H9 (cell line): ENCODE measurements around the gene CYREN. TPM values are rescaled to one million over a fixed set of nuclear protein-coding genes. Genes with fewer than 3 reads are reported as not detected.

Experiments
- DNase-seq: peaks from one replicate; pipeline ENCODE4 v3.0.0-alpha.2; 2017
- H2AFZ ChIP-seq: one replicate; pipeline ENCODE4 v1.6.1; 2013; ENCODE audit warnings: mild to moderate bottlenecking, low read length, control low read depth, moderate library complexity
- H2AK5ac ChIP-seq: 2 replicates; pipeline ENCODE4 v1.6.1; 2013; ENCODE audit warnings: low read length, control low read depth, mixed read lengths; ENCODE audit not compliant: insufficient read length
- H2BK120ac ChIP-seq: one replicate; pipeline ENCODE4 v1.6.1; 2013; ENCODE audit warnings: low read depth, mild to moderate bottlenecking, low read length, control low read depth, inconsistent platforms; ENCODE audit not compliant: poor library complexity, severe bottlenecking
- H2BK12ac ChIP-seq: 2 replicates; pipeline ENCODE4 v1.6.1; 2013; ENCODE audit warnings: low read length, control low read depth, mixed read lengths, low read depth; ENCODE audit not compliant: insufficient read length
- H2BK15ac ChIP-seq: 2 replicates; pipeline ENCODE4 v1.6.1; 2013; ENCODE audit warnings: low read depth, low read length, control low read depth
- H2BK20ac ChIP-seq: one replicate; pipeline ENCODE4 v1.6.1; 2013; ENCODE audit warnings: low read depth, mild to moderate bottlenecking, low read length, control low read depth, inconsistent platforms; ENCODE audit not compliant: poor library complexity, severe bottlenecking
- H2BK5ac ChIP-seq: 2 replicates; pipeline ENCODE4 v1.6.1; 2013; ENCODE audit warnings: low read length, control low read depth, mixed read lengths; ENCODE audit not compliant: insufficient read length
- H3K14ac ChIP-seq: 2 replicates; pipeline ENCODE4 v1.6.1; 2013; ENCODE audit warnings: low read length, control low read depth; ENCODE audit not compliant: insufficient read depth
- H3K18ac ChIP-seq: 2 replicates; pipeline ENCODE4 v1.6.1; 2013; ENCODE audit warnings: low read depth, mild to moderate bottlenecking, mixed read lengths, low read length, control low read depth; ENCODE audit not compliant: insufficient read length
- H3K23ac ChIP-seq: 2 replicates; pipeline ENCODE4 v1.6.1; 2013; ENCODE audit warnings: low read length, control low read depth, mixed read lengths, low read depth; ENCODE audit not compliant: insufficient read length
- H3K23me2 ChIP-seq: 2 replicates; pipeline ENCODE4 v1.6.1; 2013; ENCODE audit warnings: low read depth, mild to moderate bottlenecking, mixed read lengths, low read length, control low read depth; ENCODE audit not compliant: insufficient read length, poor library complexity, severe bottlenecking
- H3K27ac ChIP-seq: 2 replicates; pipeline ENCODE4 v1.5.1; 2013; ENCODE audit warnings: low read length, control low read depth, mixed read lengths, low read depth; ENCODE audit not compliant: insufficient read length
- H3K27me3 ChIP-seq: 2 replicates; pipeline ENCODE4 v1.6.1; 2013; ENCODE audit warnings: low read length, control low read depth, inconsistent platforms; ENCODE audit not compliant: insufficient read depth
- H3K4ac ChIP-seq: 2 replicates; pipeline ENCODE4 v1.6.1; 2013; ENCODE audit warnings: low read depth, mild to moderate bottlenecking, control low read depth, inconsistent platforms, low read length, moderate library complexity
- H3K4me1 ChIP-seq: 2 replicates; pipeline ENCODE4 v1.6.1; 2013; ENCODE audit warnings: low read length, control low read depth, inconsistent platforms; ENCODE audit not compliant: insufficient read depth
- H3K4me2 ChIP-seq: 2 replicates; pipeline ENCODE4 v1.6.1; 2013; ENCODE audit warnings: low read length, control low read depth, mixed read lengths; ENCODE audit not compliant: insufficient read length, insufficient read depth
- H3K56ac ChIP-seq: 2 replicates; pipeline ENCODE4 v1.6.1; 2013; ENCODE audit warnings: low read depth, mild to moderate bottlenecking, mixed read lengths, low read length, control low read depth; ENCODE audit not compliant: insufficient read length
- H3K79me1 ChIP-seq: 2 replicates; pipeline ENCODE4 v1.6.1; 2013; ENCODE audit warnings: low read depth, mild to moderate bottlenecking, moderate library complexity, low read length, control low read depth, inconsistent platforms; ENCODE audit not compliant: insufficient read depth, poor library complexity, severe bottlenecking
- H3K79me2 ChIP-seq: 2 replicates; pipeline ENCODE4 v1.6.1; 2013; ENCODE audit warnings: low read length, control low read depth, inconsistent platforms; ENCODE audit not compliant: insufficient read depth
- H3K9ac ChIP-seq: 2 replicates; pipeline ENCODE4 v1.6.1; 2013; ENCODE audit warnings: low read length, control low read depth, mixed read lengths; ENCODE audit not compliant: insufficient read length; ENCODE audit errors: extremely low read depth
- H3K9me3 ChIP-seq: one replicate; pipeline ENCODE4 v1.6.1; 2013; ENCODE audit warnings: low read depth, low read length, inconsistent platforms; ENCODE audit not compliant: control insufficient read depth
- H3T11ph ChIP-seq: one replicate; pipeline ENCODE4 v1.6.1; 2013; ENCODE audit warnings: mild to moderate bottlenecking, low read length, control low read depth, inconsistent platforms
- H4K20me1 ChIP-seq: one replicate; pipeline ENCODE4 v1.6.1; 2013; ENCODE audit not compliant: control insufficient read depth, insufficient read length, insufficient read depth
- H4K5ac ChIP-seq: 2 replicates; pipeline ENCODE4 v1.6.1; 2013; ENCODE audit warnings: low read depth, mild to moderate bottlenecking, mixed read lengths, low read length, control low read depth; ENCODE audit not compliant: insufficient read length
- H4K8ac ChIP-seq: replicated peaks from 2 replicates; pipeline ENCODE4 v1.6.1; 2013; ENCODE audit warnings: low read length, control low read depth, mixed read lengths, low read depth; ENCODE audit not compliant: insufficient read length
- H4K91ac ChIP-seq: 2 replicates; pipeline ENCODE4 v1.6.1; 2013; ENCODE audit warnings: low read depth, mild to moderate bottlenecking, moderate library complexity, mixed read lengths, low read length, control low read depth; ENCODE audit not compliant: insufficient read length
- H3K27ac Mint-ChIP-seq, 3 experiments: 2 replicates in 2 of 3; 3 replicates in 1 of 3; pipeline ENCODE4 v1.8.0; 2020 to 2021; ENCODE audit warnings: mixed read lengths in 3 of 3, mild to moderate bottlenecking in 1 of 3, moderate library complexity in 1 of 3
- H3K27me3 Mint-ChIP-seq: 2 replicates; pipeline ENCODE4 v1.8.0; 2021; ENCODE audit warnings: low read depth, mild to moderate bottlenecking, moderate library complexity, mixed read lengths
- H3K36me3 Mint-ChIP-seq, 3 experiments: 2 replicates in 2 of 3; 3 replicates in 1 of 3; pipeline ENCODE4 v1.8.0; 2020 to 2021; ENCODE audit warnings: low read depth in 3 of 3, mixed read lengths in 3 of 3; ENCODE audit not compliant: insufficient read depth in 1 of 3
- H3K4me1 Mint-ChIP-seq, 2 experiments: 2 replicates each; pipeline ENCODE4 v1.8.0; 2020; ENCODE audit warnings: mixed read lengths in 2 of 2
- H3K4me3 Mint-ChIP-seq, 2 experiments: 2 replicates in 1 of 2; 3 replicates in 1 of 2; pipeline ENCODE4 v1.8.0; 2020 to 2021; ENCODE audit warnings: mild to moderate bottlenecking in 2 of 2, mixed read lengths in 2 of 2, moderate library complexity in 1 of 2
- H3K9me3 Mint-ChIP-seq, 2 experiments: 2 replicates in 1 of 2; 3 replicates in 1 of 2; pipeline ENCODE4 v1.8.0; 2020; ENCODE audit warnings: mild to moderate bottlenecking in 2 of 2, mixed read lengths in 2 of 2, moderate library complexity in 1 of 2
- total RNA-seq: library from RNA; stranded (reverse); gene quantifications from 2 replicates; pipeline ENCODE4 v1.2.1, GENCODE V29; 2021
- TF ChIP-seq, protein P1 (sequence below): fragments of 200-600 bp; sonication (generic); conservative IDR thresholded peaks from 3 replicates; pipeline ENCODE4 v1.8.0; 2021; ENCODE audit warnings: antibody characterized with exemption, mild to moderate bottlenecking

CYREN gene
- total RNA-seq, 1 experiment from 2014 or later: 72.0 TPM

DNA sequence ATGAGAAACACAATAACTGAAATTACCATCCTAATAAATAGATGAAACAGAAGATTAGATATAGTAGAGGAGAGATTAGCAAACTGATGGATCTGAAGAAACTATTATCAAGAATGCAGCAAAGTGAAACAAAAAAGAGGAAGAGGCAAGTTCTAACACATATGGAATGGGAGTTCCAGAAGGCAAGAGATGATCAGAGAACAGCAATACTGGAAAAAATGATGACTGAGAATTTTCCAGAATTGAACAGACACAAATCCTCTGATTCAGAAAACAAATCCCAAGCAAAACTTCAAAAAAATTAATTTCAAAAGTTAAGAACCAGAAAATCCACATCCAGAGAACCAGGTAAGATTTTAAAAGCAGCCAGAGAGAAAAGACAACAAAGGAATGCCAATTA lies 20.2 kb upstream of the CYREN start:
- no peak overlapping the region for H3K56ac ChIP-seq
- H3K27ac ChIP-seq: no peak overlapping the region
- H3K4ac ChIP-seq: no peak overlapping the region
- no peak overlapping the region for H2AFZ ChIP-seq
- Mint-ChIP-seq H3K9me3 (no peaks in the 10 kb centered on the region), H3K27me3 (no peaks in the 10 kb centered on the region), H3K4me3 (no peak overlapping the region), H3K27ac (no peak overlapping the region), H3K36me3 (peaks cover 4 to 60% (median 32%) of the 10 kb centered on the region in 3 experiments), H3K4me1 (no peaks in the 10 kb centered on the region)
- no peak overlapping the region for H2BK12ac ChIP-seq
- H2AK5ac ChIP-seq: no peak overlapping the region
- TF ChIP-seq, protein P1, sequence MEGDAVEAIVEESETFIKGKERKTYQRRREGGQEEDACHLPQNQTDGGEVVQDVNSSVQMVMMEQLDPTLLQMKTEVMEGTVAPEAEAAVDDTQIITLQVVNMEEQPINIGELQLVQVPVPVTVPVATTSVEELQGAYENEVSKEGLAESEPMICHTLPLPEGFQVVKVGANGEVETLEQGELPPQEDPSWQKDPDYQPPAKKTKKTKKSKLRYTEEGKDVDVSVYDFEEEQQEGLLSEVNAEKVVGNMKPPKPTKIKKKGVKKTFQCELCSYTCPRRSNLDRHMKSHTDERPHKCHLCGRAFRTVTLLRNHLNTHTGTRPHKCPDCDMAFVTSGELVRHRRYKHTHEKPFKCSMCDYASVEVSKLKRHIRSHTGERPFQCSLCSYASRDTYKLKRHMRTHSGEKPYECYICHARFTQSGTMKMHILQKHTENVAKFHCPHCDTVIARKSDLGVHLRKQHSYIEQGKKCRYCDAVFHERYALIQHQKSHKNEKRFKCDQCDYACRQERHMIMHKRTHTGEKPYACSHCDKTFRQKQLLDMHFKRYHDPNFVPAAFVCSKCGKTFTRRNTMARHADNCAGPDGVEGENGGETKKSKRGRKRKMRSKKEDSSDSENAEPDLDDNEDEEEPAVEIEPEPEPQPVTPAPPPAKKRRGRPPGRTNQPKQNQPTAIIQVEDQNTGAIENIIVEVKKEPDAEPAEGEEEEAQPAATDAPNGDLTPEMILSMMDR: no peak
- no peaks in the 10 kb centered on the region for H3K27me3 ChIP-seq
- H3K9me3 ChIP-seq: no peaks in the 10 kb centered on the region
- no peak overlapping the region for H3K4me2 ChIP-seq
- no peak overlapping the region for H2BK5ac ChIP-seq
- no peak overlapping the region for H3K14ac ChIP-seq
- DNase-seq: no peak
- no peak overlapping the region for H3K9ac ChIP-seq
- H3K18ac ChIP-seq: no peak overlapping the region
- no peak overlapping the region for H2BK20ac ChIP-seq
- no peak overlapping the region for H4K8ac ChIP-seq
- no peak overlapping the region for H3K23ac ChIP-seq
- no peak overlapping the region for H4K5ac ChIP-seq
- no peaks in the 10 kb centered on the region for H3K79me2 ChIP-seq
- H3K23me2 ChIP-seq: no peaks in the 10 kb centered on the region
- H3K79me1 ChIP-seq: no peaks in the 10 kb centered on the region
- H2BK120ac ChIP-seq: no peak overlapping the region
- no peak overlapping the region for H2BK15ac ChIP-seq
- no peaks in the 10 kb centered on the region for H4K20me1 ChIP-seq
- H3T11ph ChIP-seq: no peak overlapping the region
- H4K91ac ChIP-seq: no peak overlapping the region
- no peaks in the 10 kb centered on the region for H3K4me1 ChIP-seq
